DND-41 (cell line): ENCODE results near the gene RABGAP1.

Experiments
- ATAC-seq: fragments of 200-7000 bp; cut with Tn5 transposase; 3 replicates; pipeline ENCODE4 v1.9.1; 2021; ENCODE audit warnings: low read depth; ENCODE audit not compliant: insufficient read depth
- DNase-seq: peaks from one replicate; pipeline ENCODE4 v3.0.0-alpha.2; 2020
- H2AFZ ChIP-seq: 2 replicates; pipeline ENCODE4 v1.6.0; 2012; ENCODE audit warnings: low read depth, low read length
- H3K27ac ChIP-seq: 2 replicates; pipeline ENCODE4 v1.5.1; 2012; ENCODE audit warnings: low read length, inconsistent platforms
- H3K27me3 ChIP-seq: fragments of 200-600 bp; sonication (generic); 2 replicates; pipeline ENCODE4 v1.6.0; 2012; ENCODE audit warnings: low read length, mild to moderate bottlenecking, inconsistent platforms; ENCODE audit not compliant: insufficient read depth, poor library complexity
- H3K36me3 ChIP-seq: 2 replicates; pipeline ENCODE4 v1.5.1; 2012; ENCODE audit warnings: low read length, inconsistent platforms; ENCODE audit not compliant: insufficient read depth
- H3K4me1 ChIP-seq: 2 replicates; pipeline ENCODE4 v1.5.1; 2012; ENCODE audit warnings: mild to moderate bottlenecking, low read length; ENCODE audit not compliant: insufficient read depth
- H3K4me2 ChIP-seq: 2 replicates; pipeline ENCODE4 v1.6.0; 2012; ENCODE audit warnings: mild to moderate bottlenecking, moderate library complexity, low read length, inconsistent platforms; ENCODE audit not compliant: insufficient read depth
- H3K4me3 ChIP-seq, 2 experiments: fragments of 200-600 bp in 1 of 2; shearing (Covaris generic) in 1 of 2; 2 replicates each; pipeline ENCODE4 v1.5.1; 2012 to 2016; ENCODE audit warnings: inconsistent platforms in 2 of 2, low read length in 2 of 2, mild to moderate bottlenecking in 2 of 2, low read depth in 1 of 2, moderate library complexity in 1 of 2
- H3K79me2 ChIP-seq: 2 replicates; pipeline ENCODE4 v1.6.0; 2012; ENCODE audit warnings: low read length, inconsistent platforms; ENCODE audit not compliant: insufficient read depth
- H3K9ac ChIP-seq: 2 replicates; pipeline ENCODE4 v1.6.0; 2012; ENCODE audit warnings: low read depth, mild to moderate bottlenecking, inconsistent platforms, low read length, moderate library complexity
- H3K9me3 ChIP-seq: 2 replicates; pipeline ENCODE4 v1.5.1; 2012; ENCODE audit warnings: low read length, moderate library complexity, mild to moderate bottlenecking, inconsistent platforms; ENCODE audit not compliant: insufficient read depth, severe bottlenecking
- H4K20me1 ChIP-seq: 2 replicates; pipeline ENCODE4 v1.6.0; 2012; ENCODE audit warnings: low read length; ENCODE audit not compliant: insufficient read depth
- EZH2 ChIP-seq: IDR thresholded peaks from 3 replicates; pipeline ENCODE4 v1.6.1; 2012; ENCODE audit warnings: borderline replicate concordance, low read depth, mild to moderate bottlenecking, moderate library complexity, low read length, inconsistent platforms; ENCODE audit not compliant: severe bottlenecking
- TF ChIP-seq, protein P1 (sequence below): IDR thresholded peaks from 2 replicates; pipeline ENCODE4 v1.5.1; 2012; ENCODE audit warnings: borderline replicate concordance, low read length, moderate library complexity, mild to moderate bottlenecking; ENCODE audit not compliant: poor library complexity, severe bottlenecking; ENCODE audit errors: extremely low read depth

RABGAP1 gene

DNA sequence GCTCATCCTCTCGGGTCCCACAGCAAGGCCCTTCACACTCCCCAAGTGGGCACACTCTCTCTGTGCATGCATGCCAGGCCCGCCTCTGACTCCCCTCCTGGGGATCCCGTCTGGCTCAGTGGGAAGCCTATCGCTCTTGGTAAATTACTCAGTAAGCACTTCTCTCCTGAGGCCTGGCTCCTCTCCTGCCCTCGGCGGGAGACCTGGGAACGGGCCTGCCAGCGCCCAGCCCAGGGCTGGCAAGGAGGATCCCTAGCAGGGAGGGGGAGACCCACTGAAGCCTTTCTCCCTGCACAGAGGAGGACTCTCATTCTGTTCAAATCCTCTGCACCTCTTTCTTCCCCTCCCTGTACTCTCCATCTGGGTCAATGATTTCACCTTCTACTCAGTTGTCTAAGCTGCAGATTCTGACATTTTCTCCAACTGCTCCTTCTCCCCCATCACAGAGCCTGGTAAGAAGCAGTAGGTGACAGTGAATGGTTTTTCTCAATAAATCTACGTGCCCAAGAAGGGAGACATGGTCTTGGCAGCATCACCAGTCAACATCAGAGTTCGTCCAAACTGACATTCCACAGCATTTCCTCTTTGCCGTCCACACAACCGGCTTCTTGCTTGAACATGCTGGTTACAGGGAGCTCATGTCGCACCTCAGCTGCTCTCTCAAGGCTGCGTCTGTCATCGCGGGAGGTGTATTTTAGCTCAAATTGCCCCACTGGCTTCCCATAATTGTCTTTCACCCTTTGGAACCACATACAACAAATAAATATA, 174.5 kb downstream of the RABGAP1 start:
- DNase-seq (no peak), ATAC-seq (no peak)
- no peaks in the 10 kb centered on the region for H3K4me1 ChIP-seq
- no peaks in the 10 kb centered on the region for H4K20me1 ChIP-seq
- no peak overlapping the region for H3K4me3 ChIP-seq
- no peak overlapping the region for H3K9ac ChIP-seq
- H2AFZ ChIP-seq = no peak overlapping the region
- H3K79me2 ChIP-seq = no peaks in the 10 kb centered on the region
- no peak for TF ChIP-seq EZH2
- TF ChIP-seq, protein P1, sequence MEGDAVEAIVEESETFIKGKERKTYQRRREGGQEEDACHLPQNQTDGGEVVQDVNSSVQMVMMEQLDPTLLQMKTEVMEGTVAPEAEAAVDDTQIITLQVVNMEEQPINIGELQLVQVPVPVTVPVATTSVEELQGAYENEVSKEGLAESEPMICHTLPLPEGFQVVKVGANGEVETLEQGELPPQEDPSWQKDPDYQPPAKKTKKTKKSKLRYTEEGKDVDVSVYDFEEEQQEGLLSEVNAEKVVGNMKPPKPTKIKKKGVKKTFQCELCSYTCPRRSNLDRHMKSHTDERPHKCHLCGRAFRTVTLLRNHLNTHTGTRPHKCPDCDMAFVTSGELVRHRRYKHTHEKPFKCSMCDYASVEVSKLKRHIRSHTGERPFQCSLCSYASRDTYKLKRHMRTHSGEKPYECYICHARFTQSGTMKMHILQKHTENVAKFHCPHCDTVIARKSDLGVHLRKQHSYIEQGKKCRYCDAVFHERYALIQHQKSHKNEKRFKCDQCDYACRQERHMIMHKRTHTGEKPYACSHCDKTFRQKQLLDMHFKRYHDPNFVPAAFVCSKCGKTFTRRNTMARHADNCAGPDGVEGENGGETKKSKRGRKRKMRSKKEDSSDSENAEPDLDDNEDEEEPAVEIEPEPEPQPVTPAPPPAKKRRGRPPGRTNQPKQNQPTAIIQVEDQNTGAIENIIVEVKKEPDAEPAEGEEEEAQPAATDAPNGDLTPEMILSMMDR = no peak
- no peaks in the 10 kb centered on the region for H3K9me3 ChIP-seq
- no peaks in the 10 kb centered on the region for H3K27me3 ChIP-seq
- H3K36me3 ChIP-seq = peaks cover 10% of the 10 kb centered on the region
- H3K27ac ChIP-seq = no peak overlapping the region
- H3K4me2 ChIP-seq = no peak overlapping the region

DNA sequence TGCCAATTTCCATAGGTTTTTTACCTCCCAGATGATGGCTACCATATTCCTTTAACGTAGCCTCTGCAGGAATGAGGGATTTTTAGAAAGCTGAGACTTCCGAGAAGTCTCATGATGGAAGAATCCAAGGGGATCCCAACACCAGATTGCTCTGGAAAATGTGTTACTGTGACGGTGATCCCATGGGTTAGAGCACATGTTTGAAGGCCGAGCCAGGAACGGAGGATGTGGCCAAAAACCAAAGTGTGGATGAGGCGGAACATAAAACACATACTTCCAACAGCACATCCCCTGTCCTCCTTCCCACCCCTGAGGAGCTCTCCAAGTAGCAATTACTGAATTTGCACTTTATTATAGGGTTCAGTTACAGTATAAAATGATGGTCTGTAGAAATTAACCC, 175.2 kb downstream of the RABGAP1 start:
- H3K4me2 ChIP-seq = no peak overlapping the region
- no peak overlapping the region for H3K27ac ChIP-seq
- no peaks in the 10 kb centered on the region for H3K4me1 ChIP-seq
- no peaks in the 10 kb centered on the region for H3K27me3 ChIP-seq
- ATAC-seq (no peak), DNase-seq (no peak)
- peaks cover 9% of the 10 kb centered on the region for H3K36me3 ChIP-seq
- no peaks in the 10 kb centered on the region for H3K9me3 ChIP-seq
- H4K20me1 ChIP-seq = no peaks in the 10 kb centered on the region
- no peaks in the 10 kb centered on the region for H3K79me2 ChIP-seq
- H3K4me3 ChIP-seq = no peak overlapping the region
- no peak overlapping the region for H2AFZ ChIP-seq
- H3K9ac ChIP-seq = no peak overlapping the region
- TF ChIP-seq EZH2 = no peak
- TF ChIP-seq, protein P1 = no peak

DNA sequence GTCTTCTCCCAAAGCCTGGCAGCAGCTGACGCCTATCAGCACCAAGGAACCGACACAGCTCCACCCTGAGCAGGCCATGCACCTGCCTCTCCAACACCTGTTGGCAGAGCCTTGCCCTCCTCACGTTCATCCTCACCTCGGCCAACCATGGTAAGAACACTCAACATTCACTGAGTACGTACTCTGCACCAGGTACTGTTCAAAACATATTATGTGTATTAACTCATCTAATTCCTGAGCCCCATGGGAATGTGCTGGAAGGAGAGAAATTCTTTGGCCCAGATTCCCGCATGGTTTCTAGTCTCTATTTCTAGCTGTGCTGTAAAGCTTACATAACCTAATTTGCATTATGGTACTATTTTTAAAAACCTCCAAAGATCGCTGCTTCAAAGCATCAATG, 178.7 kb downstream of the RABGAP1 start:
- Histone ChIP-seq H3K4me2 (no peak overlapping the region), H3K9ac (no peak overlapping the region), H4K20me1 (no peaks in the 10 kb centered on the region), H3K9me3 (no peaks in the 10 kb centered on the region), H3K4me3 (no peak overlapping the region), H3K27me3 (no peaks in the 10 kb centered on the region), H3K36me3 (peaks cover 9% of the 10 kb centered on the region), H2AFZ (no peak overlapping the region), H3K4me1 (no peaks in the 10 kb centered on the region), H3K27ac (no peak overlapping the region), H3K79me2 (no peaks in the 10 kb centered on the region)
- no peak for DNase-seq
- no peak for TF ChIP-seq EZH2
- TF ChIP-seq, protein P1 = no peak
- ATAC-seq = no peak

DNA sequence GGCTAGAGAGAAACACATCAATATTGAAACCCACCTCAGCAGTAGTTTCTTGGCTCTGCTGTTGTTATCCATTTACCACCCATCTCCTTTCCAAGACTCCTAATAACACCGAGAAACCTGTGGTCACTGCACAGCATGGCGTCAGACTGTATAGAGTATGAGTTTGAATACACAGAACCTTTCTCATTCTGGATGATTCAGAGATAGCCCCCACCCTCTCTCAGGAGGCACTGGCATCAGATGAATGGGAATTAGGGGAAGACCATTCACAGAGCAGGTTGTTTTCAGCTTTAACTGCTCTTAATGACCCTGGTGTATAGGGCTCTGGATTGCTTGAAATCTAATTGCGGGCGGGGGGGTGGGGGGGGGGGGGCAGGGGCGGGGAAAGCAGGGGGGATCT, 179.3 kb downstream of the RABGAP1 start:
- H3K9ac ChIP-seq = no peak overlapping the region
- peaks cover 9% of the 10 kb centered on the region for H3K36me3 ChIP-seq
- H3K79me2 ChIP-seq = no peaks in the 10 kb centered on the region
- no peak overlapping the region for H3K4me2 ChIP-seq
- no peaks in the 10 kb centered on the region for H4K20me1 ChIP-seq
- ATAC-seq (no peak), DNase-seq (no peak)
- H2AFZ ChIP-seq = no peak overlapping the region
- no peaks in the 10 kb centered on the region for H3K4me1 ChIP-seq
- no peak overlapping the region for H3K4me3 ChIP-seq
- no peak overlapping the region for H3K27ac ChIP-seq
- H3K27me3 ChIP-seq = no peaks in the 10 kb centered on the region
- H3K9me3 ChIP-seq = no peaks in the 10 kb centered on the region
- TF ChIP-seq, protein P1 = no peak
- TF ChIP-seq EZH2 = no peak
